ENCODE measurements around the gene KYNU.
"Not testable (repeated sequence)": the region's sequence is repeated elsewhere in the genome, so short reads cannot be mapped to it uniquely, and the experiment has no call there.

KYNU gene

DNA sequence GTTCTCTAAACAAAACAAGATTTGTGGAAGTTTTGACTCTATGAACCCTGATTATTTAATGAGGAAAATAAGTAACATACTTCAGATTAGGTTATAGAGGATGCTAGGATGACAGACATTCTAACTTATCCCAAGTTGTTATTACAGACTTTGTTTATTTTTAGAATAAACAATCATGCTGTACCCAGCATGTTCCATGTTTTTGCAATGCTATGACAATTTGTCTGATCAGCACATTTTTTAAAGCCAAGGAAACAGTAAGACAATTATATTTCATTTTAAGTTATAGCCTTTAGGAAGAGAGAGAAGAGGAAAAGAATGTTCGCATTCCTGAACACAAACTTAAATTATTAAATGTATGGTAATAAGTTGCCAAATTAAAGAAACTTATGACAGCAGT lies 119.8 kb downstream of the KYNU start:
- no peak for DNase-seq (ENCODE audit: extremely low read depth in 1 of 2, low read depth in 1 of 2)

DNA sequence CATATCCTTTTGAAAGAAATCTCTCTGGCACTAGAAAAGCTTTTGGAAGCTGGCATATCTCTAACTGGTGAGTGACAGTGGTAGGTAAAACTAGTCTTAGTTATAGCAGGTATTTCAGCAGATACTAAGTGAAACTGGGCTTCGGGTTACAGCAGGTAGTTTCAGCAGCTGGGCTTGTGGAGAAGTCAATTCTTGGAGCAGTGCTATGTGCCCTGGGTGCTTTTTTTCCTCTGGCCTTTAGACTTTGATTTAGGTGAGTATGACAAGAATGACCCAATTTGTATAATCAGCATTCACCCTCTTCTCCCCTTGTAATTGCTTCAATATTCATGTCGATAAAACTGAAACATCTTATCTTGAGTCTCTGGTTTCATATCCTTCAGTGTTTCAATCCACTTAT lies 123.1 kb downstream of the KYNU start:
- no peak for DNase-seq (ENCODE audit: extremely low read depth in 1 of 2, low read depth in 1 of 2)

DNA sequence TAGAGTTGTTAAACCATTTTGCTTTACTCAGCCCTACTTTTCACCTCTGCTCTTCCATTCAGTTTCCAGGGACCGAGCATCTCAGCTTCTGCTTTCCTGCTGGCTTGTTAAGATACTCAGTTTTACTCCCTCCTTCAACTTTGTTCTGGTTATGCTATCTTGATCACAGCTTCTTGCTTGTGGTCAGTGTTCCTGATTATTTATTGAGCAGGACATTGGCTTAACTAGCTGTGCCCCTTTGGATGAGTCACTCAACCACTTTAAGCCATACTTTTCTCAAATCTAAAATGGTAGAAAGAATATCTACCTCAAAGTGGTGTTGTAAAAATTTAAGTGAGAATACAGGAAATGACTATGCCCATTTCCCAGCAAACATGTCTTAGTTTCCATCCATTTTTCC lies 124.0 kb downstream of the KYNU start:
- DNase-seq (ENCODE audit: extremely low read depth in 1 of 2, low read depth in 1 of 2): no peak

DNA sequence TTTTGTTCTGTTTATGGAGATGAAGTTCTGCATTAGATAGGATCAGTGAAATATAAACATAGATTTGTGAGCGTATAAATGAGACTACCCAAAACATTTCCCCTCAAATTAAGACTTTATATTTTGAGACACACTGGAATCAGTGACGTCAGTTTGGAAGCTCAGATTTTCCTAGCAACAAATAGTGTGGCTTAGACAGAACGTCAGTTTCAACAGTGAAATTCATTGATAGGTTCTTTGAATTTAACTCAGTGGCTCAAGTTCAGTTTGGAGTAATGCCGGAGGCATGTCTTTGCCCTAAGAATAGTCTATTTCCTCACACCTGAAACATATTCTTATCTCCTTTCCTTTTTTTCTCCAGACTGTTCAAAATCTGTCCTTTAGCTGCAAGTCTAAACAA lies 138.2 kb downstream of the KYNU start:
- no peak for DNase-seq (ENCODE audit: extremely low read depth in 1 of 2, low read depth in 1 of 2)

DNA sequence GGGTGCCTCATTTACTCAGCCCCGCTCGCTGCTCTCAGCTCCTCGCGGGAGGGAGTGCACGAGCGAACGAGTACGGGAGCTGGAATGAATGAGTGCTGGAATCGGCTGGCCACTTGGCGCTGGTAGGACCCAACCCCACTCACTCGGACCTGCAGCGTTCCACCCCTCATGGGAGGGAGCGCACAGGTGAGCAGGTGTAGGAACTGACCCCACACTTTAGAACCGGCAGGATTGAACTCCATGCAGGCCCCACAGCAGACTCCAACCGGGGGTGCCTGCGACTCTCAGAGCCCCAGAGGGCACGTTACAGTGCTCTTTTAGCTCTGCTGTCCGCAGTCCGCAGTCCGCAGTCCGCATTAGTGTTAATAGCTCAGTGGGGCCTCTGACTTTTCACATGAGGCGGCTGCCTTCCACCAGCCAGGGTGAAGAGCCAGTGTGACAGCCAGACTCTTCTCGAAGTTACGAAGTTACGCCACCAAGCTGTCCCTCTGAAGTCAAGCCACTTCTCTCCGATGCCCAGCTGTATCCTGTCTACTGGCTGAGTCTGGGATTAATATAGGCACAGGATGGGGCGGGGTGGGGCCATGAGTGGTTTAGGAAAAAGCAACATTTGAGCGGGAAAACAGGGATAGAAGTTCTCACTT lies 149.1 kb downstream of the KYNU start:
- no peak for DNase-seq (ENCODE audit: extremely low read depth in 1 of 2, low read depth in 1 of 2)

DNA sequence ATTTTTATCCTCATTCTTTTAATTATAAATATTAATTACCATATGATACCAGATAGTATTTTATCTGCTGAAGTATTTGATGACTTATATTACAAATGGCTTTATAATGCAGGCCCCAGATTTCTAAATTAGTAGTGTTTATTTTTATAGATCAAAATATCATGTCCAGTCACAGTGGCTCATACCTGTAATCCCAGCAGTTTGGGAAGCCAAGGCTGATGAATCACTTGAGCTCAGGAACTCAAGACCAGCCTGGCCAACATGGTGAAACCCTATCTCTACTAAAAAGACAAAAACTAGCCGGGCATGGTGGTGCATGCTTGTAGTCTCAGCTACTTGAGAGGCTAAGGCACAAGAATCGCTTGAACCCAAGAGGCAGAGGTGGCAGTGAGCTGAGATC lies 151.7 kb downstream of the KYNU start:
- DNase-seq (ENCODE audit: extremely low read depth in 1 of 2, low read depth in 1 of 2): no peak

DNA sequence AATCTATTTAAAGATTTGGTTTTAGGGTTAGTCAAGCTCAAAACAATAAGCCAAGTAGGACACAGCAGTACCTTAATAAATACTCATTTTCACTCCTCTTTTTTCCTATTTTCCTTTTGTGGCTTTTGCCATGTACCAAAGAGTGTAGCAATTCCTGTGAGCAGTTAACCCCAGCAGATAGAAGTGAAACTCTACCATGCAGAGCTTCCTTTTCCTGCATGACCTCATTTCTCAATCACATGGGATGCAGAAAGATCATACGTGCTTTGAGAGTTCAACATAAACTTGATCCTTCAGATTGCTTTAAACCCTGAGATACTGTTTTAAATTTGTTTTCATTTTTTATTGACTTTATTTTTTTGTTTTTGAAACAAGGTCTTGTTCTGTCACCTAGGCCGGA lies 152.7 kb downstream of the KYNU start:
- no peak for DNase-seq (ENCODE audit: extremely low read depth in 1 of 2, low read depth in 1 of 2)

DNA sequence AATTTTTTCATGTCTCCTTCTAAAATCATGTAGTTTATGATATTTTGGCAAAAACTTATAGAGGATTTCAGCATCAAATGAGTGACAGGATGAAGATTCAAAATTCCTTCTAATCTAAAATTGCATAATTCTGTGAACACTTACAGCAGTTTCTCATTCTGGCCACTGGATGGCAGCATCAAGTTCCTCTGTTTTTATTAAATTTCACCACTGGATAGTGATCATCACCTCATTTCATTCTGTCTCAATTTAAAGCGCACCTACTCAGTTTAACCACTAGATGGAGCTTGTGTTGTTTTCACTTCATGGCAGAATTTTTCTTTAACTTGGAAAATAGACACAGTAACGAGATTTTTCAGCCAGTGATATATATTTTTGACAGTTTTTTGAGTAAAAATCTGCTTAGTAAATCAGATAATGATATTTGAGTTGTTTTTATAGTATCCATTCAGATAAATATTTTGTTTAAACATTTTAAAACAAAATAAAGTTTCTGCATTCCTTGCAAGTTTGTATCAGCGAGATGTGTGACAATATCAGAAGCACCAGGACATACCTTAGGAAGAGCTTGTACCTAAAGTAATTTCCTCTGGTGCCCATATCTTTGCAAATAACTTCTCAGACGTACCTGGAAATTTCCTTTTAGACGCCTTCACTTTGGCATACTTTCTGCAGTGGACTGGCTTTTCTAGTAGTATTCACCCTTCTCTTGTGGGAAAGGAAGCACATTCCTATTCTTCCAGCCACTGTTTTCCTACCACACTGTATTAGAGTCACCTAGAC lies 157.0 kb downstream of the KYNU start:
- DNase-seq (ENCODE audit: extremely low read depth in 1 of 2, low read depth in 1 of 2): peak in 1 of 2 donors; percentile 8

DNA sequence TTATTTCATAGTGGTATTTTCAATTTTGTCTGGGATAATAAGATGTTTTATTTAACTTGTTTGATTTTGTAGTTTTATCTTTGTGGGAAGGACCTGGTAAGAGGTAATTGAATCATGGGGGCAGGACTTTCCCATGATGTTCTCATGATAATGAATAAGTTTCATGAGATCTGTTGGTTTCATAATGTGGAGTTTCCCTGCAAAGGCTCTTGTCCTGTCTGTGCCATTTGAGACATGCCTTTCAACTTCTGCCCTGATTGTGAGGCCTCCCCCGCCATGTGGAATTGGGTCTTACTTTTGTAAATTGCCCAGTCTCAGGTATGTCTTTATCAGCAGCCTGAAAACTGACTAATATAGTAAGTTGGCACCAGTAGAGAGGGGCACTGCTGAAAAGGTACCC lies 174.0 kb downstream of the KYNU start:
- no peak for DNase-seq (ENCODE audit: extremely low read depth in 1 of 2, low read depth in 1 of 2)

DNA sequence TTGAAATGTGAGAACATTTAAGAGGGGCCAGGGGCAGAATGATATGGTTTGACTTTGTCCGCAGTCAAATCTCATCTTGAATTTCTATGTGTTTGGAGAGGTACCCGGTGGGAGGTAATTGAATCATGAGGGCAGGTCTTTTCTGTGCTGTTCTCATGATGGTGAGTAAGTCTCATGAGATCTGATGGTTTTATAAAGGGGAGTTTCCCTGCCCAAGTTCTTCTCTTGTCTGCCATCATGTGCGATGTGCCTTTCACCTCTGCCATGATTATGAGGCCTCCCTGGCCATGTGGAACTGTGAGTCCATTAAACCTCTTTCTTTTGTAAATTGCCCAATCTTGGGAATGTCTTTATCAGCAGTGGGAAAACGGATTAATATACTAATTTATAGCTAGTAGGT lies 176.0 kb downstream of the KYNU start:
- not testable (repeated sequence) for DNase-seq (ENCODE audit: extremely low read depth in 1 of 2, low read depth in 1 of 2)

DNA sequence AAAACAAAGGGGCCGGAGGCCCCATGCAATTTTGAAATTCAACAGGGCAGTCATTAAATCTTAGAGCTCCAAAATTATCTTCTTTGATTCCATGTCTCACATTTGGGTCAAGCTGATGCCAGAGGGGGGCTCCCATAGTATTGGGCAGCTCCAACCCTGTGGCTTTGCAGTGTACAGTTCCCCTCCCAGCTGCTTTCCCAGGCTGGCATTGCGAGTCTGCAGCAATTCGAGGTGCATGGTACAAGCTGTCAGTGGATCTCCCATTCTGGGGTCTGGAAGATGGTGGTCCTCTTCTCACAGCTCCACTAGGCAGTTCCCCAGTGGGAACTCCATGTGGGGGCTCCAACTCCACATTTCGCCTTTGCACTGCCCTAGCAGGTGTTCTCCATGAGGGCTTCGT lies 179.1 kb downstream of the KYNU start:
- no peak for DNase-seq (ENCODE audit: extremely low read depth in 1 of 2, low read depth in 1 of 2)

DNA sequence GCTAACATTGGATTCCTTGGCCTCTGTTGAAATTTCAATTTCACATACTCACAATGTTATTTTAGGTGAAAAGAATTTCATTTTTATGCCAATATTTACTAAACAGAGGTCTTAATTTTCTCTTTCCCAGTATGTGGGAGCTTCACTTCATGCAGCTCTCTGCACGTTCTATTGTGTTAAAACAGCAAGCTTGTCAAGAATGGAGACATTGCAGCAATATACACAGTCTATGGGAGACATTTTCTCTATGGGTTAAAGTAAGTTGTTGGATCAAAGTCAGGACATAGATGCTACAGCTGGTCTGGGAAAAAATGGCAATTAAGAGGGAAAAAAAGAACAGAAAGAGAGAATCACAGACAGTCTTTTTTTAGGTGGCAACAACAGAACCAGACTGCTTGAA lies 181.4 kb downstream of the KYNU start:
- no peak for DNase-seq (ENCODE audit: extremely low read depth in 1 of 2, low read depth in 1 of 2)

DNA sequence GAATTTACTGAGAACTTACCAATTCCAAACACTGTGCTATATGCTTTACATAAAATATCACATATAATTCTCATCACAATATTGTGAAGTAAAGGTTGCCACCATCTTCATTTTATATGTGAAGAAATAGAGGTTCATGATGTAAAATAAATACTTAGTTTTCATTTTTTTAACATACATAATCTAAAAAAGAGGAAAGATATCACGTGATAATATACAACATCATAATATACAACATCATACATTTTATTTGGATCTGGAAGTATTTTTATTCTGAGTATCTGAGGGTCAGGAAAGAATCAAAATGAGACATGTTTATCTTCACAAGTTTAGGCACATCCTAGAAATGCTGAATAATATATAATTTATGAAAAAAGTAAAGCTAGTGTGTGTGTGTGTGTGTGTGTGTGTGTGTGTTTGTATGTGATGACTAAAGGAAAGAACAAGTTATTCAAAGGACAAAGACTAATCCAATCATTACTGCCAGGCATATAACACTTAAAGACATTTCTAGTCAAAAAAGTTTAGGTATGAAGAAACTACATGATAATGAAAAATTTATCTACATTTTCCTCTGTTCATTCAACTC lies 186.2 kb downstream of the KYNU start:
- DNase-seq (ENCODE audit: extremely low read depth in 1 of 2, low read depth in 1 of 2): no peak

DNA sequence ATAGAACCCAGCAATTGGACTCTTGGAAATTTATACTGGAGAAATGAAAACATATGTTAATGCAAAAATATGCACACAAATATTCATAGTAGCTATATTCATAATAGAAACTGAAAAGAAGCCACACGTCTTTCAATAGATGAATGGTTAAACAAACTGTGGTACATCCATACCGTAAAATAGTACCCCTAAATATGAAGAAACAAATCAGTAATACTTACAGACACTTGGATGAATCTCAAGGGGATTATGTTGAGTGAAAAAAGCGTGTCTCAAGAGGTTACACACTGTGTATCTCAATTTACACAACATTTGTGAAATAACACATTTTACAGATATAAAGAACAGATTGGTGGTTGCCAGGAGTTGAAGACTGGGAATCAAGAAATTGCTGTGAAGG lies 190.6 kb downstream of the KYNU start:
- no peak for DNase-seq (ENCODE audit: extremely low read depth in 1 of 2, low read depth in 1 of 2)

DNA sequence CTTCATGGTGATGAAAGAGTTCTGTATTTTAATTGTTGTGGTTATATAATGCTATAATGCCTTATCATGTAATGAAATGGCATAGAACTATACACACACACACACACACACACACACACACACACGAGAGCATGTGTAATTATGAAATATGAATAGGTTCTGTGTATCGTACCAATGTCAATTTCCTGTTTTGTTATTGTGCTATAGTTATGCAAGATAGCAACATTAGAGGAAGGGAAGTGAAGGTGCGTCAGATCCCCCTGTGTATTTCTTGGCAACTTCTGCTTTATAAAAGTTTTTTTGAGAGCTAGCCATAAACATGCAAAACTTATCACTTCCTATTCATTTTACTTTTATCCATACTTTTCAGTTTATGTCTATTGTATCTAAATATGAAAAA lies 191.0 kb downstream of the KYNU start:
- DNase-seq (ENCODE audit: extremely low read depth in 1 of 2, low read depth in 1 of 2): no peak

DNA sequence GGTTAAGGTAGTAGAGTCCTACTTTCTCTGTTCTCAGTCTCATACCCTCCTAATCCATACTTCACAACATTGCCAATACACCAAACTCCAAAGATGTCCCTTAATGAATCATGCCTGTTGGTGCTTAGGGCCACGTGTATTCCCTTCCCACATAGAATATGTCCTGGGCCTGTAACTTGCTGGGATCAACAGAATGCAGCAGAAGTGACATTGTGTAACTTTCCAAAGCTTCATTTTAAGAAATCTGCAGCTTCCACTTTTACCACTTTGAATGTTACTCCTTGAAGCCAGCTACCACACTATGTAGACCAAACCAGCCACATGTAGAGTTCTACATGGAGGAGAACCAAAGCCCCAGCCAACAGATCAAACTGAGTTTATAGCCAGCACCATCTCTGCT lies 193.2 kb downstream of the KYNU start:
- DNase-seq (ENCODE audit: extremely low read depth in 1 of 2, low read depth in 1 of 2): no peak

DNA sequence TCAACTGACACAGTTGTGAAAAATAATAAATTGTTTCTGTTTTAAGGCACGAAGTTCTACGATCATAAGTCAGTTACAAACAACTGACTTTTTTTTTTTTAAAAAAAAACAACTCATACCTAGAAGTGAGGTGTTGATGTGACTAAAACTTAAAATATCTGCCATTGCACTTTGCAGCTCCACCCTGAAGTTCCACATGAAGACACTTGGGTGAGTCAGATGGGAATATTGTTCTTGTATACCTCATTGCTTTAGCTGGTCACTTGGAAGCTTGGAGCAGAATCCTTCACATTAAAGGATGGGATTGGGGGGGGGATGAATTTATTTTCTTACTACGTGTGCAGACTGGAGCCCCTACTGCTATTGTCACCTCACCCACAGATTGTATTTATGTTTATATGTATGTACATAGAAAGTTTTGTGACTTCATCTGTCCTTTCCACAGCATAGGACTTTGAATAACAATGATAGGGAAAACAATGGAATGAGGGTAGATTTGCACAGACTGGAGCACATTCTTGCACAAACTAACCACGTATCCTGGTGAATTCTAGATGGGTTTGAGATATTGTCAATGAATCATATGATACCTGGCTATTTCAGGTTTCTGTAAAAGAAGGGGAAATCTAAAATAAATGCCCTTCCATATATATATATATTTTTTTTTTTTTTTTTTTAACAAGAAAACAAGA lies 193.9 kb downstream of the KYNU start:
- DNase-seq (ENCODE audit: extremely low read depth in 1 of 2, low read depth in 1 of 2): no peak

DNA sequence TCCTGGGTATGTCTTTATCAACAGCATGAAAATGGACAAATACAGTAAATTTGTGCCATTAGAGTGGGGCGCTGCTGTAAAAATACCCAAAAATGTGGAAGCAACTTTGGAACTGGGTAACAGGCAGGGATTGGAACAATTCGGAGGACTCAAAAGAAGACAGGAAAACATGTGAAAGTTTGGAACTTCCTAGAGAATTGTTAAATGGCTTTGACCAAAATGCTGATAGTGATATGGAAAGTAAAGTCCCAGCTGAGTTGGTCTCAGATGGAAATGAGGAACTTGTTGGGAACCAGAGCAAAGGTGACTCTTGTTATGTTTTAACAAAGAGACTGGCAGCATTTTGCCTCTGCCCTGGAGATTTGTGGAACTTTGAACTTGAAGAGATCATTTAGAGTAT lies 197.4 kb downstream of the KYNU start:
- DNase-seq (ENCODE audit: extremely low read depth in 1 of 2, low read depth in 1 of 2): not testable (repeated sequence)

DNA sequence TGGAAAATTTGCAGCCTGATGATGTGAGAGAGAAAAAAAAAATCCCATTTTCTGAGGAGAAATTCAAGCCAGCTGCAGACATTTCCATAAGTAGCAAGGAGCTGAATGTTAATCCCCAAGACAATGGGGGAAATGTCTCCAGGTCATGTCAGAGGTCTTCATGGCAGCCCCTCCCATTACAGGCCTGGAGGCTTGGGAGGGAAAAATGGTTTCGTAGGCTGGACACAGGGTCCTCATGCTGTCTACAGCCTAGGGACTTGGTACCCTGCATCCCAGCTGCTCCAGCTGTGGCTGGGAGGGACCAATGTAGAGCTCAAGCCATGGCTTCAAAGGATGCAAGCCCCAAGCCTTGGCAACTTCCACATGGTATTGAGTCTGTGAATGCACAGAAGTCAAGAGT lies 198.2 kb downstream of the KYNU start:
- DNase-seq (ENCODE audit: extremely low read depth in 1 of 2, low read depth in 1 of 2): no peak

DNA sequence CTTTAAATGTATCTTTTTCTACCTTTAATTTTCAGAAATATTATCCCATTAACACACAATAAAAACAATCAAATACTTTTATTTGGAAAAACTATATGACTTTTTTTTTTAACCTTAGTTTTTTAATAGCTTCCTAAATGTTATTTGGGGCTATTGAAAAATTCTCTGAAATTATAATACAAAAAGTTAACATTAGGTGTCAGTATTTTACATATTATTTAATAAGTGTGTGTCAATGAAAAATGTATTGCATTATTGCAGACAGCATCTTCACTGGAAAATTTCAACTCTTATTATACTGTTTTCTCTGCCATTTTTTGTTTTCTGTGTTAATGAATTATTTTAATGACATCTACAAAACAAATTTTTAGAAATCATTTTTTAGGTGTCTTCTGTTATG lies 200.6 kb downstream of the KYNU start:
- no peak for DNase-seq (ENCODE audit: extremely low read depth in 1 of 2, low read depth in 1 of 2)

DNA sequence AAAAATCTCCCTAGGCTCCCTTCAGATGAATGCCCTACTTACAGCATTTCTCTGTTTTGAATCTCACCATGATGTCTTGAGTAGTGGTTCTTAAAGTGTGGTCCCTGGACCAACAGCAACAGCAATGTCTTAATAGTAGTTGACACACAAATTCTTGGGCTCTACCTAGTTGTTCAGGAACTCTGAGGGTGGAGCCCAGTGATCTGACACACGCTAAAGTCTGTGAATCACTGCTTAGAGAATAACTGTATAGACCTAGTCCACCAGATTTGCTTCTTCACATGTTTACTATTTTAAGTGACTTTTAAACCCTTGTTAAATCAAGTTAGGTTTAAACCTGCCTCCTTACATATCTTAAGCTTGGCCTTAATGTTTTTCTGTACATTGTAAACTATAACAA lies 204.2 kb downstream of the KYNU start:
- no peak for DNase-seq (ENCODE audit: extremely low read depth in 1 of 2, low read depth in 1 of 2)

DNA sequence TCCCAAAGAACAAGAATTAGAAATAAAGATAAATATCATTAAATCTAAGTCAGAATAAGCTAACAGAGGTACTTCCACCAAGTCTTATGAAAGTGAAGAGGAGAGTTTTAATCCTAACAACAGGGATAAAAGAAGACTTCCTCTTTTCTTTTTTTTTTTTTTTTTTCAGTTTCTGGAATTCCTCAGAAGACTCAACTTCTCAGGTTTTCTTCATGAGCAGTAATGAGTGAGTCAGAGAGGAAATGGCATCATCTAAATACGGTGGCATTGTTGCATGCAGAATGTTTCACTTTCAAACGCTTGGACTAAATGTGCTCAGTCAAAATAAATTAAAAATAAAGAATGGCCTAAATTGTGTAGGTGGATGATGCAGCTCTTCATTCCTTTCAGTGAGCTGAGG lies 206.2 kb downstream of the KYNU start:
- no peak for DNase-seq (ENCODE audit: extremely low read depth in 1 of 2, low read depth in 1 of 2)

Data from activated CD8-positive, alpha-beta memory T cell treated with anti-CD3 and anti-CD28 coated beads for 1 hour (primary cell).